Naive B cell (primary cell): Measurements from ENCODE around the gene PEMT. TPM values are rescaled to one million over a fixed set of nuclear protein-coding genes. Genes with fewer than 3 reads are reported as not detected.

Experiments used
- ATAC-seq, 2 donors: fragments of 150-1000 bp; cut with Tn5 transposase; 2 replicates each; pipeline ENCODE4 v1.10.0; 2021; ENCODE audit warnings: low read depth in 2 of 2, mild to moderate bottlenecking in 2 of 2, moderate library complexity in 2 of 2
- DNase-seq: peaks from one replicate; pipeline ENCODE4 v3.0.0; 2022
- H3K27ac Mint-ChIP-seq, 6 donors: one replicate each; pipeline ENCODE4 v1.8.0; 2020 to 2022; ENCODE audit warnings: mild to moderate bottlenecking in 6 of 6, mixed read lengths in 6 of 6, moderate library complexity in 5 of 6, inconsistent platforms in 2 of 6
- H3K27me3 Mint-ChIP-seq, 3 donors: one replicate each; pipeline ENCODE4 v1.8.0; 2021 to 2022; ENCODE audit warnings: mixed read lengths in 3 of 3, mild to moderate bottlenecking in 1 of 3
- H3K36me3 Mint-ChIP-seq, 2 donors: one replicate each; pipeline ENCODE4 v1.8.0; 2020 to 2022; ENCODE audit warnings: mixed read lengths in 2 of 2, inconsistent platforms in 1 of 2, mild to moderate bottlenecking in 1 of 2
- H3K4me1 Mint-ChIP-seq, 3 donors: one replicate each; pipeline ENCODE4 v1.8.0; 2020 to 2022; ENCODE audit warnings: mixed read lengths in 3 of 3, inconsistent platforms in 1 of 3, mild to moderate bottlenecking in 1 of 3, moderate library complexity in 1 of 3
- H3K4me3 Mint-ChIP-seq, 8 donors: one replicate each; pipeline ENCODE4 v1.8.0; 2020 to 2022; ENCODE audit warnings: mild to moderate bottlenecking in 8 of 8, mixed read lengths in 8 of 8, moderate library complexity in 8 of 8, inconsistent platforms in 2 of 8
- H3K9me3 Mint-ChIP-seq, 7 donors: one replicate each; pipeline ENCODE4 v1.8.0; 2020 to 2022; ENCODE audit warnings: mixed read lengths in 7 of 7, mild to moderate bottlenecking in 5 of 7, inconsistent platforms in 2 of 7, moderate library complexity in 1 of 7
- polyA plus RNA-seq, 6 donors: library from polyadenylated mRNA; unstranded; fragments of 300-500 nt; fragmentation: Illumina TruSeq; gene quantifications; one replicate each; pipeline ENCODE4 v1.2.3, GENCODE V29; 2021; ENCODE audit warnings: low read depth in 6 of 6

Gene PEMT
- polyA plus RNA-seq, 6 donors from 2014 or later, result 16.3 to 28.0 (median 21.3) TPM

GRCh38 chr17:17523731-17524490 lies 67.6 kb downstream of the PEMT start:
- H3K4me3 Mint-ChIP-seq, result no peak overlapping the region
- no peaks in the 10 kb centered on the region for H3K36me3 Mint-ChIP-seq
- ATAC-seq (no peak), DNase-seq (no peak)
- H3K9me3 Mint-ChIP-seq, result no peaks in the 10 kb centered on the region
- H3K4me1 Mint-ChIP-seq, result peaks cover 0 to 3% (median 0%) of the 10 kb centered on the region in 3 donors
- no peak overlapping the region for H3K27ac Mint-ChIP-seq
- H3K27me3 Mint-ChIP-seq, result no peaks in the 10 kb centered on the region

GRCh38 chr17:17523001-17523730 lies 68.3 kb downstream of the PEMT start:
- Mint-ChIP-seq H3K27me3 (no peaks in the 10 kb centered on the region), H3K27ac (no peak overlapping the region), H3K4me1 (peaks cover 0 to 3% (median 0%) of the 10 kb centered on the region in 3 donors), H3K9me3 (no peaks in the 10 kb centered on the region), H3K36me3 (no peaks in the 10 kb centered on the region), H3K4me3 (peak overlapping the region in 1 of 8 donors; percentile 52)
- no peak for ATAC-seq
- no peak for DNase-seq

GRCh38 chr17:17520599-17521232 lies 70.8 kb downstream of the PEMT start:
- H3K27me3 Mint-ChIP-seq, result no peaks in the 10 kb centered on the region
- peaks cover 0 to 3% (median 0%) of the 10 kb centered on the region in 3 donors for H3K4me1 Mint-ChIP-seq
- ATAC-seq (no peak), DNase-seq (no peak)
- peak overlapping the region in 1 of 6 donors; percentile 37 for H3K27ac Mint-ChIP-seq
- H3K9me3 Mint-ChIP-seq, result no peaks in the 10 kb centered on the region
- peaks cover 0 to 5% of the 10 kb centered on the region in 2 donors for H3K36me3 Mint-ChIP-seq
- H3K4me3 Mint-ChIP-seq, result no peak overlapping the region

GRCh38 chr17:17519886-17520285 lies 71.6 kb downstream of the PEMT start:
- Mint-ChIP-seq H3K4me3 (no peak overlapping the region), H3K36me3 (peaks cover 0 to 5% of the 10 kb centered on the region in 2 donors), H3K4me1 (peaks cover 0 to 3% (median 0%) of the 10 kb centered on the region in 3 donors), H3K27me3 (no peaks in the 10 kb centered on the region), H3K9me3 (no peaks in the 10 kb centered on the region), H3K27ac (peak overlapping the region in 1 of 6 donors; percentile 30)
- DNase-seq (no peak), ATAC-seq (no peak)

- Mint-ChIP-seq H3K36me3 (peaks cover 0 to 5% of the 10 kb centered on the region in 2 donors), H3K9me3 (no peaks in the 10 kb centered on the region), H3K4me1 (peaks cover 0 to 2% (median 0%) of the 10 kb centered on the region in 3 donors), H3K27ac (no peak overlapping the region), H3K27me3 (no peaks in the 10 kb centered on the region), H3K4me3 (no peak overlapping the region)
- ATAC-seq, result no peak
- no peak for DNase-seq
Observed at GRCh38 chr17:17518951-17519350, 72.6 kb downstream of the PEMT start.

GRCh38 chr17:17518014-17518413 lies 73.5 kb downstream of the PEMT start:
- no peaks in the 10 kb centered on the region for H3K9me3 Mint-ChIP-seq
- no peaks in the 10 kb centered on the region for H3K27me3 Mint-ChIP-seq
- no peak overlapping the region for H3K4me3 Mint-ChIP-seq
- peaks cover 0 to 5% of the 10 kb centered on the region in 2 donors for H3K36me3 Mint-ChIP-seq
- DNase-seq (no peak), ATAC-seq (no peak)
- H3K4me1 Mint-ChIP-seq, result no peaks in the 10 kb centered on the region
- no peak overlapping the region for H3K27ac Mint-ChIP-seq

- no peak overlapping the region for H3K27ac Mint-ChIP-seq
- H3K4me1 Mint-ChIP-seq, result no peaks in the 10 kb centered on the region
- ATAC-seq, result no peak
- no peaks in the 10 kb centered on the region for H3K27me3 Mint-ChIP-seq
- H3K9me3 Mint-ChIP-seq, result no peaks in the 10 kb centered on the region
- H3K4me3 Mint-ChIP-seq, result peak overlapping the region in 1 of 8 donors; percentile 52
- DNase-seq, result no peak
- peaks cover 0 to 5% of the 10 kb centered on the region in 2 donors for H3K36me3 Mint-ChIP-seq
Observed at GRCh38 chr17:17516941-17517720, 74.4 kb downstream of the PEMT start.

- Mint-ChIP-seq H3K36me3 (peaks cover 0 to 5% of the 10 kb centered on the region in 2 donors), H3K4me3 (no peak overlapping the region), H3K27ac (peak overlapping the region in 2 of 6 donors; percentile 47 to 89), H3K9me3 (no peaks in the 10 kb centered on the region), H3K27me3 (no peaks in the 10 kb centered on the region), H3K4me1 (no peaks in the 10 kb centered on the region)
- no peak for DNase-seq
- no peak for ATAC-seq
Observed at GRCh38 chr17:17515934-17516930, 75.3 kb downstream of the PEMT start.

GRCh38 chr17:17514993-17515933 lies 76.2 kb downstream of the PEMT start:
- no peaks in the 10 kb centered on the region for H3K9me3 Mint-ChIP-seq
- ATAC-seq, result no peak
- H3K4me1 Mint-ChIP-seq, result peaks cover 0 to 4% (median 0%) of the 10 kb centered on the region in 3 donors
- H3K36me3 Mint-ChIP-seq, result peaks cover 0 to 5% of the 10 kb centered on the region in 2 donors
- no peak overlapping the region for H3K4me3 Mint-ChIP-seq
- no peak overlapping the region for H3K27ac Mint-ChIP-seq
- DNase-seq, result no peak
- H3K27me3 Mint-ChIP-seq, result no peaks in the 10 kb centered on the region

GRCh38 chr17:17514361-17514992 lies 77.0 kb downstream of the PEMT start:
- H3K9me3 Mint-ChIP-seq, result no peaks in the 10 kb centered on the region
- ATAC-seq, result no peak
- H3K4me1 Mint-ChIP-seq, result peaks cover 0 to 10% (median 5%) of the 10 kb centered on the region in 3 donors
- H3K27ac Mint-ChIP-seq, result no peak overlapping the region
- DNase-seq, result no peak
- H3K36me3 Mint-ChIP-seq, result peaks cover 0 to 5% of the 10 kb centered on the region in 2 donors
- H3K27me3 Mint-ChIP-seq, result no peaks in the 10 kb centered on the region
- no peak overlapping the region for H3K4me3 Mint-ChIP-seq

GRCh38 chr17:17513626-17514025 lies 77.9 kb downstream of the PEMT start:
- ATAC-seq, result no peak
- Mint-ChIP-seq H3K27me3 (no peaks in the 10 kb centered on the region), H3K4me1 (peaks cover 0 to 10% (median 5%) of the 10 kb centered on the region in 3 donors), H3K27ac (peak overlapping the region in 2 of 6 donors; percentile 10 to 83), H3K36me3 (peaks cover 0 to 5% of the 10 kb centered on the region in 2 donors), H3K4me3 (peak overlapping the region in 1 of 8 donors; percentile 36), H3K9me3 (no peaks in the 10 kb centered on the region)
- DNase-seq, result no peak
